ENCODE measurements around the gene HTR1A. TPM values are rescaled to one million over a fixed set of nuclear protein-coding genes. Genes with fewer than 3 reads are reported as not detected.

The HTR1A gene
- total RNA-seq, 1 experiment from 2014 or later: not detected

DNA sequence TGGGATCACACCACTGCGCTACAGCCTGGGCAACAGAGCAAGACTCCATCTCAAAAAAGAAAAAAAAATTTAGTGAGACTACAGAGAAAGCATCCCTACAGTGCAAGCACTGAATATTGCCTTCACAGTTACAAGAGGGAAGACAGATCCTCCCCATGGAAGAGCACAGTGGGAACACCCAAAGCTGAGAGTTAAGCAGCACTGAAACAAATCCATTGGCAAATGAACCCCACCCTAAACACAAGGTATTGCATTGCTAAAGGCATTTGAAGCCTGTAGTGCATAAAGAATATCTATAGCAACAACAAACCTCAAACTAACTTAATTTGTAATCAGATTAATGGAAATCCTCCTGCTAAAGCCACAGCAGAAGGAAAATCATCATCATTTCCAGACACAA, 27.1 kb downstream of the HTR1A start:
- no peak for DNase-seq (ENCODE audit: low read depth, low spot score)
- no peak for ATAC-seq
- no peaks in the 10 kb centered on the region for H3K27me3 ChIP-seq (ENCODE audit: control insufficient read depth, insufficient read depth, low read length)
- H3K27ac ChIP-seq (ENCODE audit: low read length): no peak overlapping the region
- H3K9me3 ChIP-seq (ENCODE audit: control insufficient read depth, insufficient read depth, low read depth, low read length): no peaks in the 10 kb centered on the region
- ChIA-PET POLR2A (no interaction called here), CTCF (no interaction called here)
- BruUV-seq (replicated peaks): no TSS peak
- no peaks in the 10 kb centered on the region for H3K36me3 ChIP-seq (ENCODE audit: control insufficient read depth, insufficient read depth, low read length)
- H3K4me1 ChIP-seq (ENCODE audit: control insufficient read depth, insufficient read depth, low read length): no peaks in the 10 kb centered on the region
- in situ Hi-C loops (cut with HindIII; ENCODE audit: low pct_unique_long_range_greater_than_20kb, low sequenced_read_pairs) (no loop called here), intact Hi-C loops (cut with micrococcal nuclease; ENCODE audit: unreplicated experiment) (no loop called here)
- H3K4me3 ChIP-seq (ENCODE audit: low read depth in 2 of 2, low read length in 2 of 2): no peak overlapping the region
- no peak for TF ChIP-seq POLR2AphosphoS5 (IDR thresholded peaks at IDR 0.05; ENCODE audit: low read depth, low read length)
- no peak for TF ChIP-seq SIN3A (IDR thresholded peaks at IDR 0.05; ENCODE audit: borderline replicate concordance, insufficient read depth, low read depth, low read length)
- TF ChIP-seq, protein P1, sequence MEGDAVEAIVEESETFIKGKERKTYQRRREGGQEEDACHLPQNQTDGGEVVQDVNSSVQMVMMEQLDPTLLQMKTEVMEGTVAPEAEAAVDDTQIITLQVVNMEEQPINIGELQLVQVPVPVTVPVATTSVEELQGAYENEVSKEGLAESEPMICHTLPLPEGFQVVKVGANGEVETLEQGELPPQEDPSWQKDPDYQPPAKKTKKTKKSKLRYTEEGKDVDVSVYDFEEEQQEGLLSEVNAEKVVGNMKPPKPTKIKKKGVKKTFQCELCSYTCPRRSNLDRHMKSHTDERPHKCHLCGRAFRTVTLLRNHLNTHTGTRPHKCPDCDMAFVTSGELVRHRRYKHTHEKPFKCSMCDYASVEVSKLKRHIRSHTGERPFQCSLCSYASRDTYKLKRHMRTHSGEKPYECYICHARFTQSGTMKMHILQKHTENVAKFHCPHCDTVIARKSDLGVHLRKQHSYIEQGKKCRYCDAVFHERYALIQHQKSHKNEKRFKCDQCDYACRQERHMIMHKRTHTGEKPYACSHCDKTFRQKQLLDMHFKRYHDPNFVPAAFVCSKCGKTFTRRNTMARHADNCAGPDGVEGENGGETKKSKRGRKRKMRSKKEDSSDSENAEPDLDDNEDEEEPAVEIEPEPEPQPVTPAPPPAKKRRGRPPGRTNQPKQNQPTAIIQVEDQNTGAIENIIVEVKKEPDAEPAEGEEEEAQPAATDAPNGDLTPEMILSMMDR (IDR thresholded peaks at IDR 0.05): no peak
- TF ChIP-seq TCF7L2 (IDR thresholded peaks at IDR 0.05; ENCODE audit: low read depth, low read length): no peak
- TF ChIP-seq, protein P2, sequence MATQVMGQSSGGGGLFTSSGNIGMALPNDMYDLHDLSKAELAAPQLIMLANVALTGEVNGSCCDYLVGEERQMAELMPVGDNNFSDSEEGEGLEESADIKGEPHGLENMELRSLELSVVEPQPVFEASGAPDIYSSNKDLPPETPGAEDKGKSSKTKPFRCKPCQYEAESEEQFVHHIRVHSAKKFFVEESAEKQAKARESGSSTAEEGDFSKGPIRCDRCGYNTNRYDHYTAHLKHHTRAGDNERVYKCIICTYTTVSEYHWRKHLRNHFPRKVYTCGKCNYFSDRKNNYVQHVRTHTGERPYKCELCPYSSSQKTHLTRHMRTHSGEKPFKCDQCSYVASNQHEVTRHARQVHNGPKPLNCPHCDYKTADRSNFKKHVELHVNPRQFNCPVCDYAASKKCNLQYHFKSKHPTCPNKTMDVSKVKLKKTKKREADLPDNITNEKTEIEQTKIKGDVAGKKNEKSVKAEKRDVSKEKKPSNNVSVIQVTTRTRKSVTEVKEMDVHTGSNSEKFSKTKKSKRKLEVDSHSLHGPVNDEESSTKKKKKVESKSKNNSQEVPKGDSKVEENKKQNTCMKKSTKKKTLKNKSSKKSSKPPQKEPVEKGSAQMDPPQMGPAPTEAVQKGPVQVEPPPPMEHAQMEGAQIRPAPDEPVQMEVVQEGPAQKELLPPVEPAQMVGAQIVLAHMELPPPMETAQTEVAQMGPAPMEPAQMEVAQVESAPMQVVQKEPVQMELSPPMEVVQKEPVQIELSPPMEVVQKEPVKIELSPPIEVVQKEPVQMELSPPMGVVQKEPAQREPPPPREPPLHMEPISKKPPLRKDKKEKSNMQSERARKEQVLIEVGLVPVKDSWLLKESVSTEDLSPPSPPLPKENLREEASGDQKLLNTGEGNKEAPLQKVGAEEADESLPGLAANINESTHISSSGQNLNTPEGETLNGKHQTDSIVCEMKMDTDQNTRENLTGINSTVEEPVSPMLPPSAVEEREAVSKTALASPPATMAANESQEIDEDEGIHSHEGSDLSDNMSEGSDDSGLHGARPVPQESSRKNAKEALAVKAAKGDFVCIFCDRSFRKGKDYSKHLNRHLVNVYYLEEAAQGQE (IDR thresholded peaks at IDR 0.05; ENCODE audit: insufficient read depth in 1 of 2, low read depth in 2 of 2, low read length in 1 of 2): no peak

DNA sequence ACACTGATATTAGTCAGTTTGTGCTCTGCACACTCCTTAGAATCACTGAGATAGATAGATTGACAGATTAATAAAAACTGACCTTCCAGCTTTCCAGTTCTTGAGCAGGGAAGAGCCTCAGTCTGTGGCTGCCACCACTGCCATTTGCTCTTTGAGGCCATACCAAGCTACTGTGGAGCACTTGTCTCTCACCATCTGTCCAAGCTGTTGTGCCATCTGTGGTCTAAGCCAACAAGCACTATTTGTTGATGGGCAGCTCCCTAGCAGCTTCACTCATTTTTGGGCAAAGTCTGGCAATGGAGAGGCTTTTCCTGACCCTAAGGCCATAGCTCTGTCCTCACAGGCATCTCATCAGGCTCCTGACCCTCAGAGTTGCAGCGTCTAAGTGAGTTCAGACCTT, 30.4 kb downstream of the HTR1A start:
- H3K27me3 ChIP-seq (ENCODE audit: control insufficient read depth, insufficient read depth, low read length): no peaks in the 10 kb centered on the region
- POLR2A ChIA-PET: no interaction called here
- ATAC-seq (no peak), DNase-seq (ENCODE audit: low read depth, low spot score) (no peak)
- intact Hi-C loops (cut with micrococcal nuclease; ENCODE audit: unreplicated experiment): no loop called here
- H3K4me3 ChIP-seq (ENCODE audit: low read depth in 2 of 2, low read length in 2 of 2): no peak overlapping the region
- no TSS peak for BruUV-seq (replicated peaks)
- H3K4me1 ChIP-seq (ENCODE audit: control insufficient read depth, insufficient read depth, low read length): no peaks in the 10 kb centered on the region
- no peaks in the 10 kb centered on the region for H3K36me3 ChIP-seq (ENCODE audit: control insufficient read depth, insufficient read depth, low read length)
- H3K27ac ChIP-seq (ENCODE audit: low read length): no peak overlapping the region
- H3K9me3 ChIP-seq (ENCODE audit: control insufficient read depth, insufficient read depth, low read depth, low read length): no peaks in the 10 kb centered on the region
- in situ Hi-C loops (cut with HindIII; ENCODE audit: low pct_unique_long_range_greater_than_20kb, low sequenced_read_pairs): no loop called here
- TF ChIP-seq TCF7L2 (IDR thresholded peaks at IDR 0.05; ENCODE audit: low read depth, low read length) (no peak), SIN3A (IDR thresholded peaks at IDR 0.05; ENCODE audit: borderline replicate concordance, insufficient read depth, low read depth, low read length) (no peak), POLR2AphosphoS5 (IDR thresholded peaks at IDR 0.05; ENCODE audit: low read depth, low read length) (no peak)
- TF ChIP-seq, protein P1 (IDR thresholded peaks at IDR 0.05): no peak
- TF ChIP-seq, protein P2 (IDR thresholded peaks at IDR 0.05; ENCODE audit: insufficient read depth in 1 of 2, low read depth in 2 of 2, low read length in 1 of 2): no peak
- CTCF ChIA-PET: no interaction called here

Data from Panc1 (cell line).